ES-I3 (cell line): ENCODE data around the gene APOL1.
"Not testable (repeated sequence)": the region's sequence is repeated elsewhere in the genome, so short reads cannot be mapped to it uniquely, and the experiment has no call there.

Source experiments
- H3K36me3 ChIP-seq: 2 replicates; pipeline ENCODE4 v1.6.1; 2013; ENCODE audit warnings: mild to moderate bottlenecking, low read length, control low read depth, moderate library complexity; ENCODE audit not compliant: insufficient read depth
- H3K4me1 ChIP-seq: 2 replicates; pipeline ENCODE4 v1.6.1; 2013; ENCODE audit warnings: mild to moderate bottlenecking, control low read depth, low read length; ENCODE audit not compliant: insufficient read depth
- H3K9ac ChIP-seq: 2 replicates; pipeline ENCODE4 v1.6.1; 2013; ENCODE audit warnings: low read depth, mild to moderate bottlenecking, low read length, moderate library complexity
- H3K9me3 ChIP-seq: 2 replicates; pipeline ENCODE4 v1.6.1; 2013; ENCODE audit warnings: mild to moderate bottlenecking, low read length, moderate library complexity; ENCODE audit not compliant: control insufficient read depth, insufficient read depth

The APOL1 gene

GRCh38 chr22:36245805-36246356, 7.1 kb upstream of the APOL1 start:
- H3K9ac ChIP-seq: no peak overlapping the region
- H3K4me1 ChIP-seq: no peaks in the 10 kb centered on the region
- peaks cover 6% of the 10 kb centered on the region for H3K9me3 ChIP-seq
- no peaks in the 10 kb centered on the region for H3K36me3 ChIP-seq

- peaks cover 6% of the 10 kb centered on the region for H3K9me3 ChIP-seq
- no peaks in the 10 kb centered on the region for H3K36me3 ChIP-seq
- no peaks in the 10 kb centered on the region for H3K4me1 ChIP-seq
- H3K9ac ChIP-seq: no peak overlapping the region
Observed at GRCh38 chr22:36246718-36247117, 6.2 kb upstream of the APOL1 start.

- Histone ChIP-seq H3K9me3 (peaks cover 6% of the 10 kb centered on the region), H3K4me1 (no peaks in the 10 kb centered on the region), H3K9ac (no peak overlapping the region), H3K36me3 (no peaks in the 10 kb centered on the region)
Observed at GRCh38 chr22:36247955-36248354, 5.0 kb upstream of the APOL1 start.

- Histone ChIP-seq H3K9ac (no peak overlapping the region), H3K4me1 (no peaks in the 10 kb centered on the region), H3K36me3 (no peaks in the 10 kb centered on the region), H3K9me3 (peaks cover 6% of the 10 kb centered on the region)
Observed at GRCh38 chr22:36249160-36249559, 3.8 kb upstream of the APOL1 start.

- H3K9me3 ChIP-seq, H3K4me1 ChIP-seq, H3K9ac ChIP-seq, H3K36me3 ChIP-seq: not testable (repeated sequence)
Observed at GRCh38 chr22:36250292-36250960, 2.5 kb upstream of the APOL1 start.

GRCh38 chr22:36251979-36252608, 839 bp upstream of the APOL1 start:
- H3K9me3 ChIP-seq, H3K4me1 ChIP-seq, H3K36me3 ChIP-seq, H3K9ac ChIP-seq: not testable (repeated sequence)

- Histone ChIP-seq H3K9me3 (peaks cover 5% of the 10 kb centered on the region), H3K4me1 (peaks cover 7% of the 10 kb centered on the region), H3K36me3 (no peaks in the 10 kb centered on the region), H3K9ac (no peak overlapping the region)
Observed at GRCh38 chr22:36253523-36254490, 874 bp downstream of the APOL1 start.

- H3K9ac ChIP-seq, H3K36me3 ChIP-seq, H3K9me3 ChIP-seq: not testable (repeated sequence)
- peaks cover 11% of the 10 kb centered on the region for H3K4me1 ChIP-seq
Observed at GRCh38 chr22:36255572-36255971, 2.6 kb downstream of the APOL1 start.

GRCh38 chr22:36256478-36256877, 3.5 kb downstream of the APOL1 start:
- Histone ChIP-seq H3K9me3 (no peaks in the 10 kb centered on the region), H3K36me3 (no peaks in the 10 kb centered on the region), H3K4me1 (peaks cover 11% of the 10 kb centered on the region), H3K9ac (no peak overlapping the region)

- Histone ChIP-seq H3K36me3 (no peaks in the 10 kb centered on the region), H3K4me1 (peaks cover 11% of the 10 kb centered on the region), H3K9me3 (no peaks in the 10 kb centered on the region), H3K9ac (no peak overlapping the region)
Observed at GRCh38 chr22:36257308-36257707, 4.4 kb downstream of the APOL1 start.

- H3K36me3 ChIP-seq: no peaks in the 10 kb centered on the region
- no peaks in the 10 kb centered on the region for H3K9me3 ChIP-seq
- H3K9ac ChIP-seq: no peak overlapping the region
- H3K4me1 ChIP-seq: peaks cover 11% of the 10 kb centered on the region
Observed at GRCh38 chr22:36257948-36258670, 5.2 kb downstream of the APOL1 start.

GRCh38 chr22:36258701-36259614, 6.0 kb downstream of the APOL1 start:
- no peaks in the 10 kb centered on the region for H3K36me3 ChIP-seq
- H3K9ac ChIP-seq: no peak overlapping the region
- peaks cover 11% of the 10 kb centered on the region for H3K4me1 ChIP-seq
- H3K9me3 ChIP-seq: no peaks in the 10 kb centered on the region

- H3K36me3 ChIP-seq: no peaks in the 10 kb centered on the region
- no peak overlapping the region for H3K9ac ChIP-seq
- no peaks in the 10 kb centered on the region for H3K9me3 ChIP-seq
- peaks cover 11% of the 10 kb centered on the region for H3K4me1 ChIP-seq
Observed at GRCh38 chr22:36259615-36260300, 6.8 kb downstream of the APOL1 start.
